ENCODE measurements around the gene PAAF1.
A peak's percentile ranks its signal among the peaks of the same experiment; 100 is the strongest.

The PAAF1 gene

DNA sequence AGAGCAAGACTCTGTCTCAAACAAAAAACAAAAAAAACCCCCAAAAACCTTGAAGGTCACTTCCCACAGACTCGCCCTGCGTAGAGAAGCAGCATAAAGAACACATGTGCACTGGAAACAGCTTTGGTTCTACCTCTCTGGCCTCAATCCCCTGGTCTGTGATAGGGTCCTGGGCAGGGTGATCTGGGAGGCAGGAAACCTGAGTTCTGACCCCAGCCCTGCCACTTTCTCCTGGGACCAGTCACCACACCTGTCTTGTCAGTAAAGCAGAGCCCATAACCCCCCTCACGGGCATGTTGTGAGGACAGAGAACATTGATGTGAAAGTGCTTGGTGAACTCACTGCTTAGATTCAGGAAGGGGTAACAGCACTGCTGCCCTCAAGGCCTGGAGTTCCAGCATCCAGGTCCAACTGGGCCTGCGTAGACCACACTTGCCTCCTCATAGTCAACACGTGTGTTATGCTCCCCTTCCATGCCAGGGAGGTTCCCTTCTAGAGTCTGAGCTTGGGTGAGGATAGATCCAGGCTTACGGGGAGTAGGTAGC lies 94.4 kb downstream of the PAAF1 start:
- no peak for DNase-seq (ENCODE audit: low read depth in 2 of 2, low spot score in 1 of 2)

DNA sequence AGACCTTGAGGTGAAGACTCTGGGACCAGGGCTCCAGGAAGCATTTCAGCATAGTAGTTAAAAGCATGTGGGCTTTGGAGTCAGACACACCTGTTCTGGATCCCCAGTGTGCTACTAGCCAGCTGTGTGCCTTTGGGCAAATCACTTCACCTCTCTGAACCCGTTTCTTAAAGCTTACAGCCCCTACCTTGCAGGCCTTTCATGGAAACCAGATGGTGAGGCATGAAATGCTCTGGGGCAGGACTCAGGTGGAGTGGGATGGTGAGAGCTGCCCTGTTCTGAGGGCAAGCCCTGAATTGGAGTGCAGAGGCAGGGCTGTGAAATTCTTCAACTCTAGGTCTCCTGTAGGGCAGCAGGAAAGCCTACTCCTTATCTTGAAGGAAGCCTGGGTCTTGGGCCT lies 95.4 kb downstream of the PAAF1 start:
- DNase-seq (ENCODE audit: low read depth in 2 of 2, low spot score in 1 of 2): no peak

DNA sequence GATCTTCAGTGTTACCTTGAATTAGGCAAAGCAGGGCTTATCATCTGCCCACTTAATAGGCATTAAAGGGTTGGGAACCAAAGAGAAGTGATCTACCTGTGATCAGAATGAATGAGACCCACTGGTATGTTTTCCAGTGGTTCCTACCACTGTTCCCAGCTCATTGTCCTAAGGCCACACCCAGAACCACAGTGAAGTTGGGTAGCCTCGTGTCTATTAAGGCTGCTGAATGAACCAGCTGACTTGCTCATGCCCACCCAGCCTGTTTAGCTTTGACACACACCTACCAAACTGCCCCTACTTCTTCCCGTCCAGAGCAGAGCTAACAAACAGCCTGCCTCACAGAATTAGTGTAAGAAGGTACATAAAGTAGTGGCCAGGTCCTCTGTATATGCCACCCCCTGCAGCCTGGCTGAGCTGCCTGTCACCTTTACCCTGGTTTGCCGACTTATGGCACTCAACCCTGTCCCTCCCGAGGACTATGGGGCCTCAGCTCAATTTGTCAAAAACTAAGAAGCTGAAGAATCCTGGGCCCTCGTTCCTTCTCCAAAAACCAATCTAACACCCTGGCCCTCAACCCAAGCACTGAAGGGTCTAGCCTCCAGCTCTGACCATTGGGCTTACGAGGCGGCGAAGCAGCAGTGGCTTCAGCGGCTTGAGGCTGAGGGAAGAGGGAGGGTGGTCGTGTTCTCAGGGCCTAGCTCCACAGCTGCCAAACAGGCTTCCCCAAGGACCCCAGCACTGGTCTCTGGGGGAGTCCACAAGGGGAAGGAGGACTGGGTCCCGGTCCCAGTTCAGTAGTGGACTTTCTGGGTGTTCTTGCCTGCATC lies 96.0 kb downstream of the PAAF1 start:
- no peak for DNase-seq (ENCODE audit: low read depth in 2 of 2, low spot score in 1 of 2)

DNA sequence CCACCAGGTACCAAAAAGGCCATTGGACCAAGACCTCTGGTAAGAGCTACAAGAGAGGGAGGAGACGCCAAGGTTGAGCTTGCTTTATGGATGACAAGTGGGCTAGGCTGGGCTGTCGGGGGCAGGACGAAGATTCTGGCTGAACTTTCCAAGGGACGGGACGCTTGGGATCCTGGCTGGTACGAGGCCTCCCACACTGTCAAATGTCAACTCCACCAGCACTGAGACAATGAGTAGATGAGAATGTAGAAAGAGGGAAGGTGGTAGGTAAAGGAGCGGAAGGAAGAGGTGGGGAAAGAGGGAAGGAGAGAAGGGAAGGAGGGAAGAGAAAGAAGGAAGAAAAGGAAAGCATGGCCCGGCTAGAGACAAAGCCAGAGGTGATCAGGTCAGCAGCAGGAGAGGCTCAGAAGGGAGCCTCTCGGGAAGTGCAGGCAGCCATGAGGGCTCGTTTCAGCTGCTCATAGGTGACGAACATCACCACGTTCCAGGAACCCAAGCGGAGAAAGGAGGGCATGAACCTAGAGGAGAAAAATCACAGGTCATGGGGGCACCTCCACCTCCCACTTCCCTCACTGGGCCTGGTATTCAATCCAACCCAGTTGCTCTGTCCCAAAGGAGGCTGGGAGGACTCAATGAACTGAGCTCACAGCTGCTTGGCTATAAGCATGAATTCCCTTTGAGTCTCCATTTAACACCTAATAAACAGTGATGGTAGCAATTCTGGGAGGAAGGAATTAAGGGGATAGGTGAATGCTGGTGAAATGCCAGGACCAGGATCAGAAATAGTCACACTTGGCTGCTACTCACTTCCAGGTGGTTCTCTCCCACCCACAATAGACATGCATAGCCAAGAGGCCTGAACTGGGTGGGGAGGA lies 98.0 kb downstream of the PAAF1 start:
- DNase-seq (ENCODE audit: low read depth in 2 of 2, low spot score in 1 of 2): no peak

DNA sequence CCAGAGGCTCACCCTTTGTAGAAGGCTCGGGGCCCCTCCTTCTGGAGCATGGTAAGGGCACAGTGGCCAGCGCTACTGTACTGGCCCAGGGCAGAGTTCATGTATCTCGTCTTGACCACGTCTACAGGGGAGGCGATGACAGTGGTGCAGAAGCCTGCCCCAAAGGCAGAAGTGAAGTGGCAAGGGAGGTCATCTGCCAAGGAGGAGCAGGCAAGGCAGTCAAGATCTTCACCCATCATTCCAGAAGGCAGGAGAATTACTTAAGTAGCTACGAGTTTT lies 98.6 kb downstream of the PAAF1 start:
- no peak for DNase-seq (ENCODE audit: low read depth in 2 of 2, low spot score in 1 of 2)

DNA sequence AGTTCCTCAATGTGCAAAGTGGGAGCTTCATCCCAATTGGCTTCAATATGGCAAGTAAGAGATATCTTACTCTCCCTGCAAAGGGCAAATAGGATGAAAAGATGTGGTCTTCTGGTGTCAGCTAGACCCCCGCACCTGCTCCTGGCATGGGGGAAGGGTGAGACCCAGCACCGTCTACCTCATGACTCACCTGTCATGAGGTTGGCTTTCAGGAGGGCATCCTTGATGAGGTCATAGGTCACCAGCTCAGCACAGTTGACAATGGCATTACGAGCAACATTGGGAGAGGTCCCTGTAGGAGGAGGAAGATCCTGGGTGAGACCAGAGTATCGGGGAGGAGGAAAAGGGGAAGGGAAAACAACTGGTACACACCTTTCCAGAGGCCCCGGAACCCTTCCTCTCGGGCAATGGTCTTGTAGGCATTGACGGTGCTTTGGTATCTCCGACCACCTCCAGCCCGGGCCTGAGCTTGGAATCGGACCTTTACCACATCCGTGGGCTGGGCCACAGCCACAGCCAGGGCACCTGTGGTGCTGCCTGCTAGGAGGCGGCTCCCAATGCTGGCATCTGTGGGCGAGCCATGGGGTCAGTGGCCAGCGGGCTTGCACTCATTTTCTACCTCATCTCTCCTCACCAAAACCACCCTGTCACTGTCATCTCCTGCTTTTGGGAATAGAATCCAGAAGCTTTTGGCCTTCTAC lies 99.8 kb downstream of the PAAF1 start:
- DNase-seq (ENCODE audit: low read depth in 2 of 2, low spot score in 1 of 2): no peak

DNA sequence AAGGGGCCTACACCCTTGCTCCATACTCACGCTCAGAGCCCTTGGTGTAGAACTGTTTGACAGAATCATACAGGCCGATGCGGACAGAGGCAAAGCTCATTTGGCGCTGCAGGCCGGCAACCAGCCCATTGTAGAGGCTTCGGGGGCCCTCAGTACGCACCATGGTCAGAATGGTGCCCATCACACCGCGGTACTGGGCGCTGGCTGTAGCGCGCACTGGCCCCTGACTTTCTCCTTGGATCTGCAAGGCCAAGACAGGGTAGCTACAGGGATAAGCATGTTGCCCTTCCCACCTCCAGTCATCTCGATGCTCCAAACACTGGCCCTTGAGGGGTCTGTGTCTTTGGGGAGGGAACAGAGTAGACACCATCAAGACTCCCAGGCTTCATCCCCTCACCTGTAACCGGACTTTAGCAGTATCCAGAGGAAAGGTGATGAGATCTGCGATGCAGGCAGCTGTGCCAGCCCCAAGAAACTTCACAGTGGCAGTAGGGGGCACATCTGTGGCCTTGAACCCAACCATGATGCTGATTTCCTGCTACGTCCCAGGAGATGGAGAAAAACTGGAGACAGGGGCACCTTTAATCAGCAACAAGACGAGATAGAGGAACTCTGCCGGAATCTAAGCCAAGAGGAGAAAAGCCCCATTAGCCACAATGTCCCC lies 101.2 kb downstream of the PAAF1 start:
- no peak for DNase-seq (ENCODE audit: low read depth in 2 of 2, low spot score in 1 of 2)

DNA sequence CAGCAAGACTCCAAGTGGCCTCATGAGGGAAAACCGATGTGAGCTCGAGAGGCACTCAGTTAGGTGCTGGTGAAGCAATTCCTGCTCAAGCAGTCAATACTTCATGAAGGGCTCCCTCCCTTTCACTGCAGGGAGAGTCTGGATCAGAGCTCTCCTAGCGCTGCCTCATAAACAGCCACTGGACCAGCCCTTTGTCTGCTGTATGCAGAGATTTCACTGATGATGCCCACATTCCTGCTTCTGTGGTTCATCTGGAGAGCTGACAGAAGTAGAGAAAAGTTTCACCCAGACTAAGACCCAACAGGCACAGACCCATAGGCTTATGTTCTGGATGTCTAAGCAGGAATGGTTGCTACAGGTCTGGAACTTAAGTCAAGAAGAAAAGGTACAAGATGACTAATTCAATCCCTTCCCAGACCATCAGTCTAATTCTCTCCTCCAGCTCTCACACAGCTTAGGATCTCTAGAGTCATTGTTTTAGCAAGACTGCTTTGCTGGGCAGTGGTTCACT lies 101.8 kb downstream of the PAAF1 start:
- no peak for DNase-seq (ENCODE audit: low read depth in 2 of 2, low spot score in 1 of 2)

DNA sequence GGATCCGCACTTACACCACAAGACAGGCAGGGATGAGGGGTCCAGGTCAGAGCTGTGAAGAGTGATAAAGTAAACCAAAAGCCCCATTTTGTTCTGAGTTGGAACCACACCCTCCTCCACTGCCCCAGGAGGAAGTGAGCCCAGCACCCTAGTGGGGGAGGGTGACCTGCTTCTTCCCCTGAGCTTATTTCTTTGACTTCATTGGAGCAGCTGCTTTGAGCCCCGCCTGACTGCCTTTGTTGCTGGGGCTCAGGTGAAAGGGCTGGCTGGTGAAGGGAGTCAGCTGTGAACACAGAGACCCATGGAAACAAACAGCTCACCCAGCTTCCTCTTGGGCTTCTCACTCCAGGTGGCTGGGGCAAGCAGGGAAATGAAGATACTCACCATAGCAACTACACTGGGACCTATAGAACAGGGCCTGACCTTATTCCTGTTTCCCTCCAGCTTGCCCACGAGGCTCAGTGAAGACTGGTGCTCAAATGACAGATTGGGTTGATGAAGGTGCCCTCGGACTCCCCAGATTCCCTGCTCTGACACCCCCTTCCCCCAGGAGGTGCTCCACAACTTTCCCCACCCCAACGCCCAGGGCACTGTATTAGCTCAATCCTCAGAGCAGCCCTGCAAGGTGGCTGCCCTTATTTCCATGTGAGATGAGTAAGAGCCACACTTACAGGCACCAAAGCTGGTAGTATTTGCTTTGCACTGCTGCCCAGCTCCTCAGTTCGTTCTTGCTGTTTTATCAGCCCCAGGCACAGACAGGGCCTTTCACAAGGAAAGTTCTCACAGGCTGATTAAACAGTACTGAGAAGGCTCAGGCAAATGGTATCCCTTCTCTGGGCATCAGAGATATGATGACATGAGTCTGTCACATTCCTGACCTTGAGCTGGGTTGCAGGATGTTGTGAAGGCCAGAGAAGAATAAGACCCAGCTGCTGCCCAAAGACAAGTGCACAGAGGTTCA lies 103.5 kb downstream of the PAAF1 start:
- peak in 1 of 2 donors; percentile 70 for DNase-seq (ENCODE audit: low read depth in 2 of 2, low spot score in 1 of 2)

Measured in stimulated activated CD8-positive, alpha-beta memory T cell treated with anti-CD3 and anti-CD28 coated beads, Interleukin-4, amount 100 ng/mL, for 1 hour (primary cell).